HG03520 (cell line): ENCODE results near the gene PPCDC.

Experiments
- ATAC-seq: cut with Tn5 transposase; IDR thresholded peaks from one replicate; pipeline ENCODE4 v1.9.1; 2021; ENCODE audit warnings: mild to moderate bottlenecking, moderate library complexity; ENCODE audit not compliant: unreplicated experiment

PPCDC gene

DNA sequence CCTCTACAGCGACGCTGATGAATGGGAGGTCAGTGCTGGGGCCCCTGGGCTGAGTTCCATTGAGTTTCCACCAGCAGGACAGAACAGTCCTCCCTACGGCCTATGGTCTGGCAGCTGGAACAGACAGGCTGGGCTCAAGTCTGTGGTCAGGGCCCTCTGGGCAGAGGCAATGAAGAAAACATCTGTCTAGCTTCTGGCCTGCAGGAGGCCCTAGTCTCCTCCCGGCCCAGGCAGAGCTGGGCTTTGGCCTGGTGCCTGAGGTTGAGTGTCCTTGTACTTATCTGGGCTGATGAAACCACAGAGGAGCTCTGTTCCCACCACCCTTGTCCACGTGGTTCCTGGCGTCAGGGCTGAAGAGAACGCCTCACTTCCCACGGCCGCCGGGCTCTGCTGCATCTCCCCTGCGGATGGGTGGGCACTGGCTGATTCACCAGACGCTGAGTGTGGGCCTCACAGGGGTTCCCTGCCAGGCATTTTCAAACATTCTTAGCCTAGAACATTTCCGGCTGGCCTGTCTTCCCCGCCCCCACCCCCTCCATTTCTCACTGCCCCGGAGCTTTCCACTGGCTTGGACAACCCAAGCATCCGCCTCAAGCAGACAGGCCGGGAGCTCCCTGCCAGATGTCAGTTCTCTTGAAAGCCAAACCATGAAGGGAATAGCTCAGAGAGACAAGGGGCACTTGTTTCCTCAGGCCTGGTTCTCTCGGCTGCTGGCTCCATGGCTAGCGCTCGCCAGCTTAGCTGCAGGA is 20.3 kb downstream of the PPCDC start:
- ATAC-seq: peak; percentile 19

DNA sequence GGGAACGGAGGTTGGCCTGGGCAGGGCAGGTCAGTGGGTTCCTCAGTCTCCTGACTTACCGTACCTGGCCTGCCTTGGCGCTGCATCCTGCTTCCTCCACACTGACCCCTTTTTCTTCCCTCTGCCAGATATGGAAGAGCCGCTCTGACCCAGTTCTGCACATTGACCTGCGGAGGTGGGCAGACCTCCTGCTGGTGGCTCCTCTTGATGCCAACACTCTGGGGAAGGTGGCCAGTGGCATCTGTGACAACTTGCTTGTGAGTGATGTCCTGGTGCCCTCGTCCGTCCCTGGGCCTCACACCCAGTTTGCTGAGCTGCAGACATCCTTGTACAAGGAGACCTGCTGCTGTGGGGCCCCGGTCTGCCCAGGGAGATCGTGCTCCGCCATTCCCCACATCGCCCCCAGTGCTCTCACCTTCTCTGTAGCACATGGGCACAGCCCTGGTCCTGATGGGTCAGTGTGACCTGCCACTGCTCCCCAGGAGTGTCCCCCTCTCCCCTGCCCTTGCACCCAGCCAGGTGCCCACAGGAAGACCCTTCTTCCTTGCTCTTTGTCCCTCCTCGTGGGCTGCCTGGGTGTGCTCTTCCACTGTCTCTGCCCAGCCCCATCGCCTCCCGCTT is 21.0 kb downstream of the PPCDC start:
- ATAC-seq: no peak

DNA sequence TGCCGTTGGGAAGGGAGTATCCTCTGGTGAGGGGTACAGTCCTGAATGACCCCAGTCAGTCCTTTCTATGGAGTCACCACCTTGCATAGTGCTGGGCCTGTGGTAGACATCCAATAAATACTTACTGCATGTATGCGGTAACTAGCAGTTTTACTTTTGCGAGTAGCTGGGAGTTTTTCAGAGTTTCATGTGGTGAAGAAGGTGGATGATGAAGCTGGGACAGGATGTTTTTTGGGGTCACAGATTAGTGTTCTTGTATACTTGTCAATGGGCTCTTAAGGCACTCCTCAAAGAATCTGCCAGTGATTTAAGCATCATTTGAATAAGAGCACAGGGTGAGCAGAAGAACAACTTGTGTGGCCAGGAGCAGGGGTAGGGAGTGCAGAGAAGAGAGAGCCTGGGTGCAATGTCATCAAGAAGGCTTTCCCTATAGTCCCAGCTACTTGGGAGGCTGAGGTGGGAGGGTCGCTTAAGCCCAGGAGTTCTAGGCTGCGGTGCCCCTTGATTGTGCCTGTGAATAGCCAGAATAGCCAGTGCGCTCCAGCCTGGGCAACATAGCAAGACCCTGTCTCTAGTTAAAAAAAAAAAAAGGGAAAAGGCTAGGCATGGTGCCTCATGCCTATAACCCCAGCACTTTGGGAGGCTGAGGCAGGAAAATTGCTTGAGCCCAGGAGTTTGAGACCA is 22.1 kb downstream of the PPCDC start:
- no peak for ATAC-seq

DNA sequence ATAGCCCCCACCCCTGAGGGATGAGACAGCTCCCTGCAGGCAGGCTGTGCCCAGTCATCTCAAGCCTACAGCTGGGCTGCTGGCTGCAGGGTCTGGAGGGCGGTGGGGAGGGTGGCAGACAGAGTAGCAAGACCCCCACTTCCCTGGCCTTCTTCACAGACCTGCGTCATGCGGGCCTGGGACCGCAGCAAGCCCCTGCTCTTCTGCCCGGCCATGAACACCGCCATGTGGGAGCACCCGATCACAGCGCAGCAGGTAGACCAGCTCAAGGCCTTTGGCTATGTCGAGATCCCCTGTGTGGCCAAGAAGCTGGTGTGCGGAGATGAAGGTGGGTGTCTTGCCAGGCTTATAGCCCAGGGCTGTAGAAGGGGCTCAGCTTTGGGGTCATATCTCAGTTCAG is 25.0 kb downstream of the PPCDC start:
- ATAC-seq: no peak

DNA sequence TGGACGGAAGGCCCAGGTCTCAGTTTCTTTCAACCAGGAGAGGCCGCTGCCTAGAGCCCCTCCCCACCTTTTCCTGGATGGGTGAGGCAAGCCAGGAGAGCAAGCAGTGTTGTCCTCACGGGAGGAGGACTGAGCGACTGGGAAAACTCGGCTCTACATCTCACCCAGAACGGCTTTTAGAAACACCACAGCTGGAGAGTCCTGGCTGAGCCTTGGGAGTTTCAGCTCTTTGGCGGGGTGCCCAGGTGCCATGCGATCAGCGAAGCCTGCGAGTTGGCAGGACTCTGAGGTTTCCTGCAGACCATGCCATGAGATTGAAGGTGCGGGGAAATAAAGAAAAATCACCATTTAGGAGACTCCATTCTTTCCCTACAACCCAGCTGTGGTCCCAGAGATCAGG is 26.0 kb downstream of the PPCDC start:
- ATAC-seq: no peak

DNA sequence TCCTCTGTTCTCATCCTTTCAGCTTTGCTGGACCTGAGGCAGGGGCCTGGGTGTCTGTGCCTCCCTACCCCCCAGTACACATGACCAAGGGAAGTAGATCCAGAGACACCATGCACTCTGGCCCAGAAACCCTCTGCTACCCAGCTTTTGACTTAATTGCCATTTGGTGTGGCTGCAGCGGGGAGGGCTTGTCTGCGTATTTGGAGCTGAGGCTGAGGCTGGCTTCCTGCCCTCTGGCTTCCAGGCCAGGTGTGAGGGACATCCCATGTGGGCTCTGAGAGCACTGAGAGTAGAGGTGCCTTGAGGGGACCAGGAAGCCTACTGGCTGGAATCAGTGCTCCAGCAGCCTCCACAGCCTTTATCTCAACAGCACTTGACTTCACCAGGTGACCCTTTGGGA is 26.9 kb downstream of the PPCDC start:
- ATAC-seq: no peak

DNA sequence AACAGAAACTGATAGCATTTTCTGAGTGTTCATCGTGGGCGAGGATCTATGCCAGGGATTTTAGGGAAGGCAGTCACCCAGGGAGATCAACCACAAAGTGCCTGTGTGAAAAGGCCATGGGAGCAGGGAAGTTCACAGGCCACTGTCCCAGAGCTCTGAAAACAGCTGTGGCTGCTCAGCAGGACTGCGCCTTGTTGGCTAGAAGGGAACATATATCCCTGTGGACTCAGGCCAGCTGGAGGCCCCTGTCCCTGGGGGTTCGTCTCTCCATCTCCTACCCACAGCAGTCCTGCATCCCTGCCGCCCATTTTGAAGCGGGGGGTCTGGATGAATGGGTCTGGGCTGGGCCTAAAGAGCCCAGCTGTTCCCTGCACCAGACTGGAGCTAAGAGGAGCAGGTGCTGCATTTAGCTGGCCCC is 27.8 kb downstream of the PPCDC start:
- ATAC-seq: no peak

DNA sequence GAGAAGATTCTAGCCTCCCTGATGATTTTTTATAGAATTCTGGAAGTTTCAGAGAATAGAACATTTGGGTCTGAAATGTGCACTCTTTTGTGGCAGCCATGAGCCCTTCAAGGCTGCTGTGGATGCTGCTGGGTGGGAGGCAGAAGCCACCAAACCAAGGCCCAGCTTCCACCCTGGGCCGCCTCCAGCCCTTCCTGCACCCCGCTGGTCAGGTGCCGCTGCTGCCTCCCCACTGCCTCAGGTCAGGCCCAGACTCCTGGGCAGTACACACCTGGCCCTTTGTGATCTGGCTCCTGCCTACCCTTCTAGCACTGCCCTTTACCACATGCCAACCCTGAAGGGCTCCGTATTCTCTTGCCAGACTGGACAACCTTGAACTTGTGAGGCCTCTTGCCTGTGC is 28.3 kb downstream of the PPCDC start:
- no peak for ATAC-seq

DNA sequence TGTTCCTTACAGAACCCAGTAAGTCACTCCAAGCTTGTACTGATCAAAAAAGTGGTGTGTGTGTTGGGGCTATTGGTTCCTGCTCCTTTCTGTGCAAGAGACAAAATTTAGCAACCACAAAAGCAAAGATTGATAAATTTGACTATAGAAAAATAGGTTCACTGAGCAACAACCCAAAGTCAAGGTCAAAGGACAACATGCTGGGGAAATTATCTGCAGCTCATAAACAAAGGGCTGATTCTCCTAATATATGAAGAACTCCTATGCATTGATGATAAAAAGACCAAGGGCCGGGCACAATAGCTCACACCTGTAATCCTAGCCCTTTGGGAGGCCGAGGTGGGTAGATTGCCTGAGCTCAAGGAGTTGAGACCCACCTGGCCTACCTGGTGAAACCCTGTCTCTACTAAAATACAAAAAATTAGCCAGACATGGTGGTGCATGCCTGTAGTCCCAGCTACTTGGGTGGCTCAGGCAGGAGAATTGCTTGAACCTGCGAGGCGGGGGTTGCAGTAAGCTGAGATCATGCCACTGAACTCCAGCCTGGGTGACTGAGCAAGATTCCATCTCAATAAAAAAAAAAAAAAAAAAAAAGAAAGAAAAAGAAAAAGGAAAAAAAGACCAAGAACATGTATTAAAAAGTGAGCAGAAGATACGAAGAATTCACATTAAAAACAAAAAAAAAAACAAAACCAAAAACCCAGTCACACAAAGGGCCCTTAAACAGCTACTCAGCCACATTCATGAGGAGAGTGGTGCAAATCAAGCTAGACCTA is 29.8 kb downstream of the PPCDC start:
- ATAC-seq: no peak

DNA sequence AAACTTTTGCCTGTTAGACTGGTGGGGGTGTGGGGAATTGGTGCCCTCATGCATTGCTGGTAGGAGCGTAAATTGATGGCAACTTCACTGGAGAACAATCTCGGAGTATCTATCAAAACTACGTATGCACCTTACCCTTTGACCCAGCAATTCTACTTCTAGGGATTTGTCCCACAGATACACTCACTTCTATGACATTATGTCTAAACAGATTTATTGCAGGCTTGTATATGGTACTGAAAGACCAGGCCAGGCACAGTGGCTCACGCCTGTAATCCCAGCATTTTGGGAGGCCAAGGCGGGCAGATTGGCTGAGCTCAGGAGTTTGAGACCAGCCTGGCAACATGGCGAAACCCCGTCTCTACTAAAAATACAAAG is 30.3 kb downstream of the PPCDC start:
- no peak for ATAC-seq

DNA sequence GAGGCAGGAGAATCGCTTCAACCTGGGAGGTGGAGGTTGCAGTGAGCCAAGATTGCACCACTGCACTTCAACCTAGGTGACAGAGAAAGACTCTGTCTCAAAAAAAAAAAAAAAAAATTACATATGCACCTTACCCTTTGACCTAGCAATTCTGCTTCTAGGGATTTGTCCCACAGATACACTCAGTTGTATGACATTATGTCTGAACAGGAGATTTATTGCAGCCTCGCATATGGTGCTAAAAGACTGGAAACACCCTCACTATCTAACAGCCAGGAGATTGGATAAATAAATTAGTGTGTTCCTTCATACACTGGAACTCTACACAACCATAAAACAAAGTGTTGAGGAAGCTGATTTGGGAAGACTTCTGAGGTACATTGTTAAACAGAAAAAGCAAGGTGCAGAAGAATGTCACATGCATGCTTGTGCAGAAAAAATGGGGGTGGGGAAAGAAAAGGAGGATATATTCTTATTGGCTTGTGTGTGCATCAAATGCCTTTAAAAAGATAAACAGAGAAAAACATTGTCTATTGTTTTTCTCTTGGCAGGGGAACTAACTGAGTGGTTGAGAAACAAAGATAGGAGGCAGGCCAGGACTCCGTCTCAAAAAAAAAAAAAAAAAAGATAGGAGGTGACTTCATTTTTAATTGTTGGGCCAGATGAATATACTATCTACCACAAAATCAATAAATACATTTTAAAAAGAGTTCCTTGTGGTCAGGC is 30.9 kb downstream of the PPCDC start:
- ATAC-seq: no peak

DNA sequence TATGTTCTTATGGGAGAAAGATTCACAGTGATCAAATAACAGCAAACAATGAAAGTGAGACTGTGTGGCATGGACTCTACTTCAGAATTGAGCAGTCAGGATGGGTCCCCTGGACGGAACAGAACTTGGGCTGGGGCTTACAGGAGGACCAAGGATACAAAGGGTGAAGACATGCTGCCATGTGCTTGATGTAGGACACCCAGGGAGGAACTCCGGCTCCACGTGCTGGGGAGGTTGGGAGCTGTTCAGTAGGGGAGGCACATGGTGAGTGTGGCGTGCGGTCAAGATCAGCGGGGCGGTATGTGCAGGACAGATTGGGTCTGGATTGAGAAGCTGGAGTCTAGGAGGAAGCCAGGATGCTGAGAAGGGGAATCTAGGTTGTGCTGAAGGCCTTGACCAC is 32.6 kb downstream of the PPCDC start:
- ATAC-seq: no peak

DNA sequence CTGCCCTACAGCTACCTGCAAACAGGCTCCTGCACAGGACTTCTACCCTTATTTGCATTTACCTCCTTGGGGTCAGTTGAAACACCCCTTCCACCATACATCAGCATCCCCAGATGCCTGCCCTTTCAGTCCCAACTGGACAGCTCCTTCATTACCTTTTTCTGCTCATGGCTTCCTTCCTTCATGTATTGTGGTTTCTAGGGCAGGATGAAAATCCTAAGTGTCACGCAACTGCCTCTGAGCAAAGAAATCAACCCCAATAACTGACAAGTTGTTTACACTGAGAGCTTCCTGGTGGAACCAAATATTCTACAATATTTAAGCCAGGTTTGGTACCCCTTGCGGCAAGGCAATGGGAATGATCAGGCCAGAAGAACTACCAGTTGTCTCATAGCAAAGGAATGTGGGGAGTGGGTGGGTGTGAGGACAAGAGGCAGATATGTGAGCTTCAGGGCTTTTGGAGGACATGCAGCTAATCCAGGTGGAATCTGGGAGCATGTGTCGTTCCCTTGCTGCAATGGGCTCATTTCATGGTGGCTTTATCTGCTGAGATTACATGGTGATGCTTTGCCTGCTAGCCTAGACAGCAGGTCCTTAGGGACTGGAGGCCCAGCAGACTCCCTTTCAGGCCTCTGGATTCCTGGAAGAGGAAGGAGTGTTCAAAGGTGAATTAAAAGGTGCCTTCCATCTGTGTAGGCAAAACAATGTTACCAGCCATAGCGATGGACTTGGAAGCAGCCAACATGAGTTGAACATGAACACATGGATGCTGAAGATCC is 34.9 kb downstream of the PPCDC start:
- no peak for ATAC-seq

DNA sequence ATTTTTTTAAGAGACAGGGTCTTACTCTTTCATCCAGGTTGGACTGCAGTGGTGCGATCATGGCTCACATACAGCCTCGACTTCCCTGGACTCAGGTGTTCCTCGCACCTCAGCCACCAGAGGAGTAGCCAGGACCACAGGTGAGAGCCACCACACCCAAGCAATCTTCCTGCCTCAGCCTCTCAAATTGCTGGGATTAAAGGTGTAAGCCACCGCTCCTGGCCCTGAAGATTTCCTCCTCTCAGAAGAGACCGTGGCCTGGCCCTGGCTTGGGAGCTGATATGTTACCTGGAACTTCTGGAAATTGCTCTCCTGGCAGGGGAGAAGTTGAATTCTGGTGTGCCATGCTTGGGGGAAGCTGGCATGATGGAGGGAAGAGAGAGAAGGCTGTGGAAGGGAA is 36.2 kb downstream of the PPCDC start:
- ATAC-seq: no peak

DNA sequence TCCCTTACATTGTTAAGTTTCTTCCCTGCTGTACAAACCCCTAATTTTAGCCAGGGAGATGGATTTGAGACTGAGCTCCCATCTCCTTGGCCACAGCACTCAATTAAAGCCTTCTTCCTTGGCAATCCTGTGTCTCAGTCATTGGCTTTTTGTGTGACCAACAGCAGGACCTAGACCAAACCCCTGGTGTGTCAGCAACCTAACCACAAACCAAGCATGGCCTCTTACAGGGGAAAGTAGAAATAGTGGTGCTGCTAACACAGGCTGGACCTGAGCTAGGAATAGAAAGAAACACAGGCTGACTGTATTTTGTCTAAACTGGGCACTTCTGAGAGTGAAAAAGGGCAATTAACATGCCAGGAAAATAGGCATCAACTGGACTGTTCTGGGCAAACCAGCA is 37.9 kb downstream of the PPCDC start:
- no peak for ATAC-seq

DNA sequence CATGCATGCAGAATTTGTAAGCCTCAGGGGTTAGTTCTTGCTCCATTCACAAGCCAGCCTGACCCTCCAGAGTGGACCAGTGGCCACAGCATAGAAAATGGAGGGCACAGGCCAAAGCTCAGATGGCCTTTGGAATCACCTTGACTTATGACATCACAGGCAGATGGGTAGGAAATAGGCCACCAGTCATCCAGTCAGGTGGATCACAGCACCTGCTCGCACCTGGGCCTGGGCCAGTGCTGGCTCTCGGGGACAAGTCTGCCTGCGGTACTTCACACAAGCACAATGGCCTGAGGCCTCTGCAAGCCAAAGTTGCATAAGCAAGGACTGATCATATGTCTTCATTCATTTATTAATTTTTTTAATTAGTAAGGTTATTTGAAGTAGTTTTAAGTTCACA is 39.3 kb downstream of the PPCDC start:
- ATAC-seq: no peak

DNA sequence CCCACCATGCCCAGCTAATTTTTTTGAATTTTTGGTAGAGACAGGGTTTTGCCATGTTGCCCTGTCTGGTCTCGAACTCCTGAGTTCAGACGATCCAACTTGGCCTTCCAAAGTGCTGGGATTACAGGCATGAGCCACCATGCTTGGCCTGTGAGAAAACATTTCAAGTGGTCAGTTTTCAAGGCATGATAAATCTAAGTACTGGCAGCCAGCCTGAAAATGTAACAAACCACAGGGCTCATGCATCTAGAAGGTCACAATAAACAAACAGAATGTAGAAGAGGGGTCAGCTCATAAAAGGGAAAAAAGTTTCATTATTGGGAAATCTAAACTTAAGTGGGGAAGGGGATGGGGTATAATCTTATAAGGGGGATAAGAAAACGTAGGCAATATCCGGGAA is 39.9 kb downstream of the PPCDC start:
- no peak for ATAC-seq

DNA sequence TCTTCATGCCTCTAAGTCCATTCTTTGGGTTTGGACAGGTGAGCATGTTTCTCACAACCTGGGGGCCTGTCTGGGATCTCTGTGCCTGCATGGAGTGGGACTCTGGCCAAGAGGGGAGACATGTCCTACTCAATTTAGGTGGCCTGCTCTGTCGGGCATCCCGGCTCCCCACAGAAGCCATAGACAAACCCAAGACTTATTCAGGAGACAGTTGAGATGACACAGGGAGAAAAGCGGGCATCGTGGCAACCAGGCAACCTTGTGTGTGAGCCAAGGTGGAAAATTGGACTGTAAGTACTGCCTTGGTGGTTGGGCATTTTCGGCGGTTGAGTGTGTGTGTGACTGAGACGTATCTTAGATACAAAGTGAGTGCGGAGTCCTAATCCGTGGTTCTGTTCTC is 40.5 kb downstream of the PPCDC start:
- ATAC-seq: no peak

DNA sequence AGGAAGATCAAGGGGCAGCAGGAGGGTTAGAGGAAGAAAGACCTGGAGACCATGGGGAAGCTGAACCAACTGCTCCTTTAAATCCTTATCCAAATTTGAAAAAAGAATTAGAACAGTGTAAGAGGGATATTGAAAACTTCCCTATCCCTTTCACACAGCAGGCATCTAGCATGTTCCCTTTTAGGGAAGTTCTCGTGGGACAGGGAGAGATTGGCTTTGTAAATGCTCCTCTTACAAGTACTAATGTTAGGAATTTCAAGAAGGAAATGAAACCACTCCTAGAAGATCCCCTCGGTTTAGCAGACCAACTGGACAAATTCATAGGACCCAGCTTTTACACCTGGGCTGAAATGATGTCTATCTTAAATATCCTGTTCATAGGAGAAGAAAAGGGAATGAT is 41.5 kb downstream of the PPCDC start:
- ATAC-seq: no peak

DNA sequence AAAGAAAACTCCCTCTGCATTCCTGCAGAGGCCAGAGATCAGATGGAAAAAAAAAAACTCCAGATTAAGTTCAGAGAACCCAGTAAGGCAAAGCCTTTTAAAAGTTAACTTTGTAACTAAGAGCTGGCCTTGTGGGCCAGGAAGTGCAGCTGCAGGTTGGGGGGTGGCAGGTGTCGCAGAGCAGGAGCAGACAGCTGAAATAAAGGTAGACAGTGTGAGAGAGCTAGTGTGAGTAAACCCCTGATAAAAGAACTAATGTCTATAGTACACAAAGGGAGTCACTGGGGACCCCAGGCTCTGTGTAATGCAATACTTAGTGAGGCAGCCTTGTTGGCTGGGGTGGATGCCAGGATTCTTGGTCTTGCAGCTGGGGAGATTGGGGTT is 42.1 kb downstream of the PPCDC start:
- no peak for ATAC-seq
